WERI-Rb-1 (cell line): Measurements from ENCODE around the gene PLA2G6.

Experiments
- DNase-seq: peaks from one replicate; pipeline ENCODE4 v3.0.0-alpha.2; 2020
- H3K27ac ChIP-seq: fragments of 250-450 bp; sonication (Bioruptor Pico); 2 replicates; pipeline ENCODE4 v1.5.1; 2020; ENCODE audit warnings: mild to moderate bottlenecking, moderate library complexity
- H3K27me3 ChIP-seq: fragments of 250-450 bp; sonication (Bioruptor Pico); 2 replicates; pipeline ENCODE4 v1.5.1; 2021; ENCODE audit warnings: mild to moderate bottlenecking, low read depth, moderate library complexity; ENCODE audit not compliant: insufficient read depth, severe bottlenecking
- H3K36me3 ChIP-seq: fragments of 250-450 bp; sonication (Bioruptor Pico); 2 replicates; pipeline ENCODE4 v1.5.1; 2020; ENCODE audit warnings: mild to moderate bottlenecking, moderate library complexity
- H3K4me3 ChIP-seq: 2 replicates; pipeline ENCODE4 v1.5.1; 2011; ENCODE audit warnings: low read depth, mild to moderate bottlenecking, control low read depth, low read length
- H3K9me3 ChIP-seq: fragments of 250-450 bp; sonication (Bioruptor Pico); 2 replicates; pipeline ENCODE4 v1.5.1; 2021; ENCODE audit warnings: mild to moderate bottlenecking, moderate library complexity; ENCODE audit not compliant: severe bottlenecking
- CTCF ChIP-seq: IDR thresholded peaks from 2 replicates; pipeline ENCODE4 v1.5.1; 2011; ENCODE audit warnings: low read depth, mild to moderate bottlenecking, control low read depth, inconsistent platforms, low read length

Gene PLA2G6

GRCh38 chr22:38066381-38067027 is 115.1 kb downstream of the PLA2G6 start:
- peak; percentile 40; the same call in 1 of the 2 replicates for TF ChIP-seq CTCF
- H3K36me3 ChIP-seq = peaks cover 43% of the 10 kb centered on the region
- H3K9me3 ChIP-seq = no peaks in the 10 kb centered on the region
- DNase-seq = no peak
- no peak overlapping the region for H3K4me3 ChIP-seq
- H3K27me3 ChIP-seq = no peaks in the 10 kb centered on the region
- peak overlapping the region; percentile 60 for H3K27ac ChIP-seq

- peaks cover 45% of the 10 kb centered on the region for H3K36me3 ChIP-seq
- H3K9me3 ChIP-seq = no peaks in the 10 kb centered on the region
- no peak for TF ChIP-seq CTCF
- DNase-seq = no peak
- no peaks in the 10 kb centered on the region for H3K27me3 ChIP-seq
- H3K4me3 ChIP-seq = no peak overlapping the region
- H3K27ac ChIP-seq = no peak overlapping the region; the same call in 1 of the 2 replicates
Measured at GRCh38 chr22:38065539-38065938, 116.1 kb downstream of the PLA2G6 start.

GRCh38 chr22:38062791-38063190 is 118.8 kb downstream of the PLA2G6 start:
- H3K4me3 ChIP-seq = no peak overlapping the region
- H3K27ac ChIP-seq = no peak overlapping the region
- peaks cover 50% of the 10 kb centered on the region for H3K36me3 ChIP-seq
- no peak for TF ChIP-seq CTCF
- no peaks in the 10 kb centered on the region for H3K27me3 ChIP-seq
- DNase-seq = no peak
- H3K9me3 ChIP-seq = no peaks in the 10 kb centered on the region
